HG03558 (cell line): ENCODE data around the gene EDARADD.
"Not testable (repeated sequence)": the region's sequence is repeated elsewhere in the genome, so short reads cannot be mapped to it uniquely, and the experiment has no call there.

Source experiments
- ATAC-seq: cut with Tn5 transposase; IDR thresholded peaks from one replicate; pipeline ENCODE4 v1.9.1; 2021; ENCODE audit warnings: moderate number of reproducible peaks; ENCODE audit not compliant: unreplicated experiment; ENCODE audit errors: extremely low read depth

The EDARADD gene

DNA sequence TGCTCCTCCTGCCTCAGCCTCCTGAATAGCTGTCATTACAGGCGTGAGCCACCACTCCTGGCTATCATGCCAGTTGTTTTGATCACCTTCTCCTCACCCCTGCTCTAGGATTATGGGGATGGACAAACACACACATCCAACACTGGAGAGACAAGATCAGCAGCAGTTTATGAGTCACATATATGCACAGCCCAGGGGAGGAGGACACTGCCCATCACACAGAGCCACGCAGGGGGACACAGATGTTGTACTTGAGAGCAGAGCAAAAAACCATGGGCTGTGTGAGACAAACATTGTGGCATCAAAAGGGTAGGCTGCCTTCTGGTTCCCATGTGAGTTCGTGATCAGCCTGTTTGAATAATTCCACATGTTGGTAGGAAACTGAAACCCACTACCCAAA, 32.1 kb downstream of the EDARADD start:
- ATAC-seq = no peak

GRCh38 chr1:236429715-236430274, 35.7 kb downstream of the EDARADD start:
- peak; percentile 36 for ATAC-seq

DNA sequence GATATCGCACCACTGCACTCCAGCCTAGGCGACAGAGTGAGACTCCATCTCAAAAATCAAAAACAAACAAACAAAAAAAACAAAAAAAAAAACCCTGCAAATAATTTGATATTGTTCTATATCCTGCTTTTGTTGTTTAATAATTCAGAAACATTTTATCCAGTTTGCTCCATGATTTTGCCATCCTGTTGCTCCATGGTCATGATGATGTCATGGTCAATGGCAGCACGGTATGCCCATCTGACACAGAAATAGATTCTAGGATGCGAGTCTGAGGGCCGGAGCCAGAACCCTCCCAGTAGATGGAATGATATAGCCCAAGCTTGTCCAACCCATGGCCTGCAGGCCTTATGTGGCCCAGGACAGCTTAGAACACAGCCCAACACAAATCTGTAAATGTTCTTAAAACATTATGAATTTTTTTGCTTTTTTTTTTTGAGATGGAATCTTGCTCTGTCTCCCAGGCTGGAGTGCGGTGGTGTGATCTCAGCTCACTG, 39.8 kb downstream of the EDARADD start:
- ATAC-seq = no peak

DNA sequence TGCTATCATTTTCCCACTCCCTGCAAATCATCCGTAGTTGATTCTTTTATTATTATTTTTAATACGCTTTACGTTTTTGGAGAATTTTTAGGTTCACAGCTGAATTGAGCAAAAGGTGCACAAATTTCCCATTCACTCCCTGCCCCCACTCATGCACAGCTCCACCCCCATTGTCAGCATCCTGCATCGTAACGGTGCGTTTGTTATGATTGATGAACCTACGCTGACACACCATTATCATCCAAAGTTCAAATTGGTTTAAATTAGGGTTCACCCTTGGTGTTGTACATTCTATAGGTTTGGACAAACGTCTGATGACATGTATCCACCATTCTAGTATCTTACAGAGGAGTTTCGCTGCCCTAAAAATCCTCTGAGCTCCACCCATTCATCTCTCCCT, 44.5 kb downstream of the EDARADD start:
- no peak for ATAC-seq

- no peak for ATAC-seq
These were observed 46.3 kb downstream of the EDARADD start for GRCh38 chr1:236440373-236440772.

DNA sequence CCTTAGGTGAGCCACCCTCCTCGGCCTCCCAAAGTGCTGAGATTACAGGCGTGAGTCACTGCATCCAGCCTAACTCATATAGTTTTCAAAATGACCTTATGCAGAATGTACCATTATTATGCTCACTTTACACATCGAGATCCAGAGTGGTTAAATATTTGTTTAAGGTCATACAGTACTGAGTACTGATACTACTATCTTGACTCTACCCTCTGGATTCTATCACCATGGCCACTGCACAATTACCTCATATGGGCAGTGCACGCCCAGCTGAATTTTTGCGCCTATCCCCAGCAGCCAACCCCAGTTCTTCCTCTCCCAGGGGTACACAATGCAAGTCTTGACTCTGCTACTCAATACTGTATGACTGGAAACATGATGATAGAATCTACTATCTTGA, 56.7 kb downstream of the EDARADD start:
- no peak for ATAC-seq

DNA sequence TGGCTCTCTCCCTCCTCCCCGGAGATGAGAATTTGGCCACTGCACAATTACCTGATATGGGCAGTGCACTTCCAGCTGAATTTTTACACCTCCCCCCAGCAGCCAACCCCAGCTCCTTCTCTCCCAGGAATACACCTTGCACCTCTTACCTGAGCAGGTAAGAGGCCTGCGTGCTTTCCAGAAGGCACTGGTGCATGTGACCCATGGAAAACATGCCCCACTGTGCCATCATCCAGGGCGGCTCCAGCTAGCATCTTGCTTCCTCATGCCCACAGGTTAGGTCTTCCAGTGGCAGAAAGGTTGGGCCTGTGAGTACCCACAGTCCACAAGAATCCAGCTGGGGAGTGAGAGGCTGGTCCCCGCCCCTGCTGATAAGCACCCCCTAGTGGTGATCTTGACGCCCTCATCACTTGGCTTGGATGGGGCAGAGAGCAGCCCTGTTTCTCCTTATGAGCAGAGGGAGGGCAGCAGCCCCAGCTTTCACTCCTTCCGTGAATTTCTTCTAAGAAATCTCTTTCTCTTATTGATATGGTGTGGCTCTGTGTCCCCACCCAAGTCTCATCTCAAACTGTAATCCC, 57.8 kb downstream of the EDARADD start:
- no peak for ATAC-seq

- ATAC-seq = no peak
These were observed 61.2 kb downstream of the EDARADD start for GRCh38 chr1:236455243-236455642.

- peak; percentile 52 for ATAC-seq
These were observed 63.7 kb downstream of the EDARADD start for GRCh38 chr1:236457775-236458174.

GRCh38 chr1:236458996-236459395, 64.9 kb downstream of the EDARADD start:
- ATAC-seq = no peak

DNA sequence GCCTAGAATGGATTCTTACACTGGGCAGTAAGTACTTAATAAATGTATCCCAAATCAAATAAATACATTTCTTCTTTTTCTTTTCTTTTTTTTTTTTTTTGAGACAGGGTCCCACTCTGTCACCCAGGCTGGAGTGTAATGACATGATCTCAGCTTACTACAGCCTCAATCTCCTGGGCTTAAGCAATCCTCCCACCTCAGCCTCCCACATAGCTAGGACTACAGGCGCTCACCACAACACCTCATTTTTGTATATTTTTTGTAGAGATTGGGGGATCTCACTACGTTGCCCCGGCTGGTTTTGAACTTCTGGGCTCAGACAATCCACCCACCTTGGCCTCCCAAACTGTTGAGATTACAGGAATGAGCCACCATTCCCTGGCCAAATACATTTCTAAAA, 66.0 kb downstream of the EDARADD start:
- ATAC-seq = no peak

DNA sequence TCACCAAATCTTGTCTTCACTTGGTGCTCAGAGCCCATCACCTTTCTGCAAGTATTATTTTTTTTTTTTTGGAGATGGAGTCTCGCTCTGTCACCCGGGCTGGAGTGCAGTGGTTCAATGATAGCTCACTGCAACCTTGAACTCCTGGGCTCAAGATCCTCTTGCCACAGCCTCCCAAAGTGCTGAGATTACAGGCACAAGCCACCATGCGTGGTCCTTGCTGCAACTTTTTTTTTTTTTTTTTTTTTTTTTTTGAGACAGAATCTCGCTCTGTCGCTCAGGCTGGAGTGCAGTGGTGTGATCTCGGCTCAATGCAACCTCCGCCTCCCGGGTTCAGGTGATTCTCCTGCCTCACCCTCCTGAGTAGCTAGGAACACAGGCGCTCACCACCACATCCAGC, 70.1 kb downstream of the EDARADD start:
- not testable (repeated sequence) for ATAC-seq

- no peak for ATAC-seq
These were observed 71.3 kb downstream of the EDARADD start for GRCh38 chr1:236465231-236465958.

- peak; percentile 77 for ATAC-seq
These were observed 71.8 kb downstream of the EDARADD start for GRCh38 chr1:236465959-236466303.

DNA sequence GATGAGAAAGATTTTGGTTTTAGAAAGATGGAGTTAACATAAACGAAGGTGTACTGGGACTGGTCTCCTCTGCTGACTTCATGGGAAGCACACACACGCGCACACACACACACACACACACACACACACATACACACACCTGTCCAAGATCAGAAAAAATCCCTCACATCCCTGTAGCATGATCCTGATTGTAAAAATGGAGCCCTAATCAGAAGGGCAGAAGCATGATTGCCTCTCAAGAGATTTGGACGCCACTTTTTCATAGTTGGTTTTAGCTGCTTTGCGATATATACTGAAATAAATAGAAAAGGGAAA, 73.2 kb downstream of the EDARADD start:
- no peak for ATAC-seq

GRCh38 chr1:236468625-236469024, 74.5 kb downstream of the EDARADD start:
- ATAC-seq = no peak

DNA sequence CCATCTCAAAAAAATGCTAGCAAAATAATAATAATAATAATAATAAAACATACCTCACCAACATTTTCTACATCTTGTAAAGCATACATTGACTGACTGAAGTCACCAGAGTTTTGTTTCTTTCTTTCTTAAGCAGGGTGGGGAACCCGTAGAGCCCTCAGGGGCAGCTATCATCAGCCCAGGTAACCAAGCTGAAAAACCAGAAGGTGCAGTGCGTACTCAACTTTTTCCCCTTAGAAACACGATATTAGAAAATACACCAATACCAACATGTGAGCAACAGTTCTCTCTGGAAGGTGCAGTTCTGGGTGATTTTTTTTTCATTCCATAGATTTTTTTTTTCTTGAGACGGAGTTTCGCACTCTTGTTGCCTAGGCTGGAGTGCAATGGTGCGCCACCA, 75.4 kb downstream of the EDARADD start:
- no peak for ATAC-seq

- no peak for ATAC-seq
These were observed 77.0 kb downstream of the EDARADD start for GRCh38 chr1:236471096-236471495.

DNA sequence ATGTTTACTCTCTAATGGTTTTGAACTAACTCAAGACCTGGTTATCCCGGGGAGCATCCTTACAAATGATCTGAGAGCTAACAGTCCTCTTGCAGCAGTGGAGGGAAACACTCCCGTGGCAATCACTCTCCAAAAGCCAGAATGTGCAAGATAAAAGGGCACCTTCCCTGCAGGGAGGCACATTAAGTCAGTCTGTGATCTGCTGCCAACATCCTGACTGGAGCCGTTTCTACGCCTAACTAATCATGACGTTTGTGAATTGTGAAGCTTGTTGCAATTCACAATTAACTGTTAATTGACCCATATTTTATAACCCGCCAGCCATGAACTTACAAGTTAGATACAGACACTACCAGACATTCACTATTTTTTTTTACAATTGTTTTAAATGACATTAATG, 77.6 kb downstream of the EDARADD start:
- no peak for ATAC-seq

- ATAC-seq = no peak
These were observed 79.0 kb downstream of the EDARADD start for GRCh38 chr1:236472850-236473788.

DNA sequence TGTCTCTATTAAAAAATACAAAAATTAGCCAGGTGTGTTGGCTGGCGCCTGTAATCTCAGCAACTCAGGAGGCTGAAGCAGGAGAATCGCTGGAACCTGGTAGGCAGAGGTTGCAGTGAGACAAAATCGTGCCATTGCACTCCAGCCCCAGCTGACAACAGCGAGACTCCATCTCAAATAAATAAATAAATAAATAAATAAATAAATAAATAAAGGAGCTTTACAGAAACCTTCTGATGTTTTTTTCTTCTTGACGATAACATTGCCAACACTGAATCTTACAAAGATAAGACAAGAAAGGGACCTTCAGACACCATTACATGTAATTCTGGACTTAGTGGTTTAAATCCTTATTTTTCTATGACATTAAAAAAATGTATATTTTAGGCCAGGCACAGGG, 81.9 kb downstream of the EDARADD start:
- ATAC-seq = no peak
